Thyroid gland (tissue), 4 donors: ENCODE data around the gene FCER2. TPM values are rescaled to one million over a fixed set of nuclear protein-coding genes. Genes with fewer than 3 reads are reported as not detected.

Experiments
- DNase-seq, 2 donors: peaks; one replicate each; pipeline ENCODE4 v3.0.0-alpha.2; 2019
- H3K27ac ChIP-seq, 3 donors: fragments of 200-600 bp; sonication (generic); 1 replicate in 2 of 3; 2 replicates in 1 of 3; pipeline ENCODE4 v1.5.1; 2016 to 2019; ENCODE audit warnings: mild to moderate bottlenecking in 1 of 3, moderate library complexity in 1 of 3
- H3K27me3 ChIP-seq: fragments of 200-600 bp; sonication (generic); one replicate; pipeline ENCODE4 v1.5.1; 2019
- H3K36me3 ChIP-seq, 2 donors: fragments of 200-600 bp; sonication (generic); one replicate each; pipeline ENCODE4 v1.5.1; 2016 to 2019
- H3K4me1 ChIP-seq, 2 donors: fragments of 200-600 bp; sonication (generic); one replicate each; pipeline ENCODE4 v1.5.1; 2017 to 2019
- H3K4me3 ChIP-seq, 3 donors: fragments of 200-600 bp; sonication (generic); replicated peaks in 1 of 3; 1 replicate in 2 of 3; 2 replicates in 1 of 3; pipeline ENCODE4 v1.5.1; 2016; ENCODE audit warnings: mild to moderate bottlenecking in 1 of 3
- H3K9me3 ChIP-seq: fragments of 200-600 bp; sonication (generic); one replicate; pipeline ENCODE4 v1.5.1; 2017
- CTCF ChIP-seq, 6 experiments: fragments of 200-600 bp in 3 of 6; fragments of 450-650 bp in 3 of 6; sonication (generic) in 3 of 6; IDR thresholded peaks; one replicate each; pipeline ENCODE4 v1.5.1; 2016 to 2019; ENCODE audit warnings: antibody characterized with exemption in 6 of 6, mild to moderate bottlenecking in 2 of 6, inconsistent platforms in 1 of 6, moderate library complexity in 1 of 6
- POLR2A ChIP-seq, 2 donors: fragments of 450-650 bp; IDR thresholded peaks; one replicate each; pipeline ENCODE4 v1.6.1; 2017; ENCODE audit warnings: antibody characterized with exemption in 2 of 2, mild to moderate bottlenecking in 2 of 2, moderate library complexity in 1 of 2
- WGBS, 2 donors: methylation state at CpG; one replicate each; pipeline ENCODE4 v1.1.5; 2017; 5-methylcytosine and 5-hydroxymethylcytosine counted together
- intact Hi-C: fragments of 100-400 bp; cut with DNase I; formaldehyde crosslinking; loops from one replicate; pipeline ENCODE4 v1.15.1; 2023
- total RNA-seq, 4 donors: library from RNA; depleted of rRNA; stranded (reverse); fragments of >200 nt; gene quantifications; one replicate each; pipeline ENCODE4 v1.2.3, GENCODE V29; 2016

Gene FCER2
- total RNA-seq, 4 donors from 2014 or later = not detected

- intact Hi-C loops = no loop called here
- TF ChIP-seq POLR2A (IDR thresholded peaks at IDR 0.05) (no peak), CTCF (IDR thresholded peaks at IDR 0.05) (no peak)
- H3K27me3 ChIP-seq = no peaks in the 10 kb centered on the region
These were observed 36.1 kb upstream of the FCER2 start for GRCh38 chr19:7738023-7738422.

GRCh38 chr19:7737215-7737614 lies 35.3 kb upstream of the FCER2 start:
- H3K4me3 ChIP-seq = no peak overlapping the region

More at GRCh38 chr19:7738023-7738422, 36.1 kb upstream of the FCER2 start:
- 77 to 80% methylated on average over 7 of the region's 7 CpGs for whole genome bisulfite sequencing, 2 donors
- Histone ChIP-seq H3K4me3 (no peak overlapping the region), H3K36me3 (no peaks in the 10 kb centered on the region), H3K4me1 (no peaks in the 10 kb centered on the region), H3K27ac (no peak overlapping the region), H3K9me3 (no peaks in the 10 kb centered on the region)
- no peak for DNase-seq

GRCh38 chr19:7736148-7736547 lies 34.2 kb upstream of the FCER2 start:
- no peaks in the 10 kb centered on the region for H3K9me3 ChIP-seq
- 59 to 87% methylated on average over 1 of the region's 1 CpG for WGBS, 2 donors
- no peaks in the 10 kb centered on the region for H3K27me3 ChIP-seq
- intact Hi-C loops = no loop called here
- no peak for DNase-seq
- no peaks in the 10 kb centered on the region for H3K36me3 ChIP-seq
- H3K4me1 ChIP-seq = no peaks in the 10 kb centered on the region
- no peak overlapping the region for H3K27ac ChIP-seq
- H3K4me3 ChIP-seq = no peak overlapping the region
- TF ChIP-seq POLR2A (IDR thresholded peaks at IDR 0.05) = no peak
- TF ChIP-seq CTCF (IDR thresholded peaks at IDR 0.05) = no peak

More at GRCh38 chr19:7737215-7737614, 35.3 kb upstream of the FCER2 start:
- TF ChIP-seq POLR2A (IDR thresholded peaks at IDR 0.05) = no peak
- TF ChIP-seq CTCF (IDR thresholded peaks at IDR 0.05) = no peak
- no peak overlapping the region for H3K27ac ChIP-seq
- WGBS, 2 donors = 83 to 84% methylated on average over 11 of the region's 11 CpGs
- H3K9me3 ChIP-seq = no peaks in the 10 kb centered on the region
- H3K27me3 ChIP-seq = no peaks in the 10 kb centered on the region
- no peaks in the 10 kb centered on the region for H3K4me1 ChIP-seq
- no peak for DNase-seq
- no peaks in the 10 kb centered on the region for H3K36me3 ChIP-seq
- intact Hi-C loops = no loop called here

GRCh38 chr19:7734220-7735203 lies 32.6 kb upstream of the FCER2 start:
- no peak for DNase-seq
- Histone ChIP-seq H3K36me3 (no peaks in the 10 kb centered on the region), H3K4me1 (no peaks in the 10 kb centered on the region), H3K9me3 (no peaks in the 10 kb centered on the region), H3K27me3 (peaks cover 11% of the 10 kb centered on the region), H3K4me3 (no peak overlapping the region), H3K27ac (no peak overlapping the region)
- no peak for TF ChIP-seq CTCF (IDR thresholded peaks at IDR 0.05)
- no peak for TF ChIP-seq POLR2A (IDR thresholded peaks at IDR 0.05)
- WGBS, 2 donors = 58 to 61% methylated on average over 12 of the region's 12 CpGs
- intact Hi-C loops = no loop called here

- Histone ChIP-seq H3K9me3 (no peaks in the 10 kb centered on the region), H3K4me1 (no peaks in the 10 kb centered on the region), H3K36me3 (no peaks in the 10 kb centered on the region), H3K4me3 (no peak overlapping the region), H3K27ac (no peak overlapping the region), H3K27me3 (peaks cover 11% of the 10 kb centered on the region)
- intact Hi-C loops = no loop called here
- TF ChIP-seq POLR2A (IDR thresholded peaks at IDR 0.05) = no peak
- TF ChIP-seq CTCF (IDR thresholded peaks at IDR 0.05) = no peak
- whole genome bisulfite sequencing, 2 donors = 67 to 68% methylated on average over 6 of the region's 6 CpGs
- DNase-seq = no peak
These were observed 31.4 kb upstream of the FCER2 start for GRCh38 chr19:7733376-7733775.
